ENCODE measurements around the gene HMGB1. TPM values are rescaled to one million over a fixed set of nuclear protein-coding genes. Genes with fewer than 3 reads are reported as not detected.

HMGB1 gene
- total RNA-seq, 4 donors from 2014 or later = 223 to 629 (median 402) TPM

DNA sequence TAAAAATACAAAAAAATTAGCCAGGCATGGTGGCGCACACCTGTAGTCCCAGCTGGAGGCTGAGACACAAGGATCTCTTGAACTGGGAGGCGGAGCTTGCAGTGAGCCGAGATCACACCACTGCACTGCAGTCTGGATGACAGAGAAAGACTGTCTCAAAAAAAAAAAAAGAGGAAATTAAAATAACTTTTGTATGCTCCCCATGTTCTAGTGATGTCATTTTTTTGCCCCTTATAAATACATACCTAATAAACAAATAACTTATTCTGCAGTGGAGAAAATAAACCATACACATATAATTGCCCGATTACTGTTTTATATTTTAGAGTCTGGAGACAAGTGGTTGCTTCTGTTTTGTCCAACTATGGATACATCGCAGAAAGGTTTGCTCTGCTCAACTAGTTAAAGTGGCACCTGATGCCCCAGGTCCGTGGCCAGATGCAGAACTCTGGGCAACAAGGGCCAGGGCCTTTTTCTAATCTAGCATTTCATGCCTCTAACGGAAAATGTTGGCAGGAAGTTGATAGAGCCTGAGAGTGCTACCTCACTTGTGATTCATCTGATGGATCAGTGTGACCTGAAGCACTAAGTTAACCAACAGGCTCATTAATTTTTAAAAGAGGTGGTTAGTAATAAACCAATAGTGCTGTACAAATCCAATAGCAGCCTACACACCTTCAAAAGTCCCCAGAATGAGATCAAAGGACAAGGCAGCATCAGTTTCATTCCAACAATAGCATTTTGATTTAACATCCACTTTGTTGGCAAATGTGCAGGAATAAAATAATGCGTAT lies 24.6 kb downstream of the HMGB1 start:
- intact Hi-C loops (cut with DNase I; ENCODE audit: low total_unique reads) = loop anchor here (10.0 kb wide), 1 partner anchor 46 kb away; no protein-coding TSS in a partner anchor
- H3K4me3 ChIP-seq = no peak overlapping the region
- no peak for DNase-seq
- TF ChIP-seq POLR2A (IDR thresholded peaks at IDR 0.05) = no peak
- TF ChIP-seq, protein P1, sequence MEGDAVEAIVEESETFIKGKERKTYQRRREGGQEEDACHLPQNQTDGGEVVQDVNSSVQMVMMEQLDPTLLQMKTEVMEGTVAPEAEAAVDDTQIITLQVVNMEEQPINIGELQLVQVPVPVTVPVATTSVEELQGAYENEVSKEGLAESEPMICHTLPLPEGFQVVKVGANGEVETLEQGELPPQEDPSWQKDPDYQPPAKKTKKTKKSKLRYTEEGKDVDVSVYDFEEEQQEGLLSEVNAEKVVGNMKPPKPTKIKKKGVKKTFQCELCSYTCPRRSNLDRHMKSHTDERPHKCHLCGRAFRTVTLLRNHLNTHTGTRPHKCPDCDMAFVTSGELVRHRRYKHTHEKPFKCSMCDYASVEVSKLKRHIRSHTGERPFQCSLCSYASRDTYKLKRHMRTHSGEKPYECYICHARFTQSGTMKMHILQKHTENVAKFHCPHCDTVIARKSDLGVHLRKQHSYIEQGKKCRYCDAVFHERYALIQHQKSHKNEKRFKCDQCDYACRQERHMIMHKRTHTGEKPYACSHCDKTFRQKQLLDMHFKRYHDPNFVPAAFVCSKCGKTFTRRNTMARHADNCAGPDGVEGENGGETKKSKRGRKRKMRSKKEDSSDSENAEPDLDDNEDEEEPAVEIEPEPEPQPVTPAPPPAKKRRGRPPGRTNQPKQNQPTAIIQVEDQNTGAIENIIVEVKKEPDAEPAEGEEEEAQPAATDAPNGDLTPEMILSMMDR (IDR thresholded peaks at IDR 0.05) = no peak
- no peaks in the 10 kb centered on the region for H3K36me3 ChIP-seq
- H3K4me1 ChIP-seq = no peaks in the 10 kb centered on the region
- H3K27me3 ChIP-seq = no peaks in the 10 kb centered on the region
- H3K27ac ChIP-seq = no peak overlapping the region
- no peaks in the 10 kb centered on the region for H3K9me3 ChIP-seq

DNA sequence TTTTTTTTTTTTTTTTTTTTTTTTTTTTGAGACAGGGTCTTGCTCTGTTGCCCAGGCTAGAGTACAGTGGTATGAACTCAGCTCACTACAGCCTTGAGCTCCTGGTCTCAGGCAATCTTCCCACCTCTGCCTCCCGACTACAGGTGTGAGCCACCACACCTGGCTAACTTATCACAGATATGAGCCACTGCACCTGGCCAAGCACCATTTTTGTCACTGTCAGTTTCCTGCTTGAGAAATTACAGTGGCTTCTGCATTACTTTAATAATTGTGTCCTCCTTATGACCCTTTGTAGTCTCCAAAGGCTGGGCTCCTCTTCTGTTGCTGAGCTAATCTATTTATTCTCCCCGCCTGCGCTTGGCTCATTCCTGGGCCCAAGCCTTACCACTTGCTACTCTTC lies 27.4 kb downstream of the HMGB1 start:
- Histone ChIP-seq H3K27ac (no peak overlapping the region), H3K9me3 (no peaks in the 10 kb centered on the region), H3K4me3 (no peak overlapping the region), H3K27me3 (no peaks in the 10 kb centered on the region), H3K4me1 (no peaks in the 10 kb centered on the region), H3K36me3 (no peaks in the 10 kb centered on the region)
- intact Hi-C loops (cut with DNase I; ENCODE audit: low total_unique reads) = no loop called here
- TF ChIP-seq, protein P1 (IDR thresholded peaks at IDR 0.05) = no peak
- no peak for TF ChIP-seq POLR2A (IDR thresholded peaks at IDR 0.05)
- DNase-seq = no peak

DNA sequence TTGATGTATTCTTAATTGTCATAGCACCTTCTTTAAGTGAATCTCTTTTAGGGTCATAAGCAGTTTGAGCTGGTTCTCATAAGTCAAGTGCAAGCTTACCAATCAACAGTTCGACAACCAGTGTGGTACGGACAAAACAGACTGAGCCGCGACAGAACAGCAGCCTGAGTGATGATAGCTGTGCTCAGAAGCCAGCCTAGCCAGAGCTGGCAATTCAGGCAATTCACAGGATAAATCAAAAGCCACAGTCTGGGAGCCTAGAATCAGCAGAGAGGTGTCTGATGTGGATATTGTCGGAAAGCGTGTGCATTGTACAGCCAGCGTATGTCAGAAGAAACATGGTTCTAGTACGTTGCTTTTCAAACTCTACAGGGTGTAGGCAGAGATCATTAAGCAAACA lies 28.6 kb downstream of the HMGB1 start:
- Histone ChIP-seq H3K27ac (no peak overlapping the region), H3K9me3 (no peaks in the 10 kb centered on the region), H3K4me3 (no peak overlapping the region), H3K36me3 (no peaks in the 10 kb centered on the region), H3K27me3 (no peaks in the 10 kb centered on the region), H3K4me1 (no peaks in the 10 kb centered on the region)
- intact Hi-C loops (cut with DNase I; ENCODE audit: low total_unique reads) = no loop called here
- TF ChIP-seq, protein P1 (IDR thresholded peaks at IDR 0.05) = no peak
- TF ChIP-seq POLR2A (IDR thresholded peaks at IDR 0.05) = no peak
- DNase-seq = no peak

DNA sequence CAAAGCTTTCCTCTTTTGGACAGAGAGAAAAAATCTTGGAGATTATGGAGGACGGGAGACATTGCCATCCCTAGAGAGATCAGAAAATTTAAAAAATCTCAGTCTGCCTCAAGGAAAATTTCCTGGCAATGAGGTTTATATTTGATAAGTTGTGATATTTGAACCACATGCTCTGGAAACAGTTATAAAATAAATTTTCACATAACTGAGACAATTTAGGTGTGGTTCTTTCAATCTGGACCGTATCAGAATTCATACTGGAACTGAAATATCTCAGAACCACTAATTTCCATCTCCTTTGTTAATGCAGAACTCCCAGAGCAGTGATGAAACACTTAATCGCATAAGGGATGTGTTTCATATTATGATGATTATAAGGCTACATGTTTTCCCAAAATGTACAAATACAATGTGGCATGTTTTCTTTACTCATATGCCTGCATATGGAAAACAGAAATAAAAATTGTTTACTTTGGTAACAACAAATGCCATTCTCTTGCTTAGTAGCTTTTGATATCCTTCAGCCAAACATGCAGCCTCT lies 29.8 kb downstream of the HMGB1 start:
- Histone ChIP-seq H3K9me3 (no peaks in the 10 kb centered on the region), H3K4me1 (no peaks in the 10 kb centered on the region), H3K4me3 (no peak overlapping the region), H3K36me3 (no peaks in the 10 kb centered on the region), H3K27ac (no peak overlapping the region), H3K27me3 (no peaks in the 10 kb centered on the region)
- intact Hi-C loops (cut with DNase I; ENCODE audit: low total_unique reads) = no loop called here
- TF ChIP-seq, protein P1 (IDR thresholded peaks at IDR 0.05) = no peak
- no peak for TF ChIP-seq POLR2A (IDR thresholded peaks at IDR 0.05)
- DNase-seq = no peak

DNA sequence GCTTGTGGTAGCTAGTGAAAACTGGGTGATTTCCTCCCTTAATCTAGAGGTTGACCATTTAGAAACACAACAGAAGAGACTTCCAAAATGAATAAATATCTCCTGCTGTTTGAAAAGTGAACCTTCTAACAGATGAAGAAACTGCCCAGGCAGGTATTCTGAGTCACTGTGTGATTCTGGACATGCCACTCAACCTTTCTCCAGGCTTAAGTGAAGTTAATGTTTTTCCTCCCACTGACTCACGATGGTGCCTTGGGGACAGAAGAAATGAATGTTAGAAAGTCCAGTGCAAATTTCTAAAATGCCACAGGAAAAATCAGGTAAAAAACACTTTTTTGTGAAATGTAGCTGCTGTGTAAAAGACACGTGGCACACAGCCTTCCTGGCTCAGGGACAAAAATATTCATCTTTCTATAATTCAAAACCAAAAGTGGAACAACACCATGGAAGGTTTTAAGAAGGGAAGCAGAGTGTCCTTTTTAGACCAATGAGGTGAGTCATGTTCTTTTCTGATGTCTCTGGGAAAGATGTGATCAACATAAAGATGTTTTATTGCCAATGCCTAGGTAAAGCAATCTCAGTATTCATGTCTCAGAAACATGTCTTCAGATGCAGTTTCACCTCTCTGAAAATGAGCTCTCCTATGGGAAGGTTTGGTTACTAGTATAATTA lies 34.3 kb downstream of the HMGB1 start:
- Histone ChIP-seq H3K27ac (peak overlapping the region; percentile 81 to 88), H3K36me3 (no peaks in the 10 kb centered on the region), H3K27me3 (no peaks in the 10 kb centered on the region), H3K4me1 (peaks cover 0 to 4% of the 10 kb centered on the region in 2 donors), H3K9me3 (no peaks in the 10 kb centered on the region), H3K4me3 (no peak overlapping the region)
- DNase-seq = no peak
- TF ChIP-seq, protein P1 (IDR thresholded peaks at IDR 0.05) = no peak
- TF ChIP-seq POLR2A (IDR thresholded peaks at IDR 0.05) = no peak
- intact Hi-C loops (cut with DNase I; ENCODE audit: low total_unique reads) = no loop called here

Measured in uterus (tissue), 4 donors.